MM.1S (cell line): ENCODE results near the gene MYOG.

ENCODE experiments used
- EZH2 ChIP-seq: fragments of 300-600 bp; sonication (generic); optimal IDR thresholded peaks from 2 replicates; pipeline ENCODE3; 2017; ENCODE audit warnings: low read depth, mild to moderate bottlenecking, antibody characterized with exemption, low read length, mixed read lengths
- TF ChIP-seq, protein P1 (sequence below): fragments of 300-600 bp; sonication (generic); IDR thresholded peaks from 2 replicates; pipeline ENCODE4 v1.5.1; 2016; ENCODE audit warnings: antibody characterized with exemption, low read length, mixed read lengths

DNA sequence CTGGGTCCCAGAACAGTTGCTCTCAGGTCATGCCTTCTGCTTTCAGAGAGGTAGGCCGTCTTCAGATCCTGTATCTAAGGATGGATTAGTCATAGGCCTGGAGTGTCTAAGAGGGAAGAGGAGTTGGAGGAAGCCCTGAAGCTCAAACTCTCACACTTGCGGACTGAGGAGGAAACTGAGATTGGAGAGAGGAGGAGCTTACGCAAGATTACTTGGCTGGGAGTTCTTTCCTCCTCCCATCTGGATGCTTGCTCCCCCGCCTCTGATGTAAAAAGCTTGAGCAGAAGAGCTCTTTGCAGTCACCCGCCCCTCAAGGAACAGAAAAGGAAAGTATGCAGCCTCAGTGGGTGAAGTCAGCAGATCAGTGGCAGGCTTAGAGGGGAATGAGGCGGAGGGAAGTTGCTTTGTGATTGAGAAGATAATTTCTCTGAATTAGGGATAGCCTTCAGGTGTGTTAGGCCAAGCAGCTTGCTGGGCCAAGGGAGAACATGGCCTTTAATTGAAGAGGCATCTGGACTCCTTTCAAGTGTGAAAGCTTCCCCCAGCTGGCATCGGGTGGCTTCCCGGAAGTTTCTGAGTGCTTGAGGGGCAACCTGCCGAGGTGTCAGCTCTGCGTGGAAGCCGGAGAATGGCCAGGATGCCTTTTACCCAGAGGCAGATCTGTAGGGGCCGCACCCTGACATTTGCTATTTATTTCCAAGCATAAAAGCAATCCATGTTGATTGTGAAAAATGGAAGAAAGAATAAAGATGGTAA is 48.3 kb upstream of the MYOG start:
- TF ChIP-seq, protein P1, sequence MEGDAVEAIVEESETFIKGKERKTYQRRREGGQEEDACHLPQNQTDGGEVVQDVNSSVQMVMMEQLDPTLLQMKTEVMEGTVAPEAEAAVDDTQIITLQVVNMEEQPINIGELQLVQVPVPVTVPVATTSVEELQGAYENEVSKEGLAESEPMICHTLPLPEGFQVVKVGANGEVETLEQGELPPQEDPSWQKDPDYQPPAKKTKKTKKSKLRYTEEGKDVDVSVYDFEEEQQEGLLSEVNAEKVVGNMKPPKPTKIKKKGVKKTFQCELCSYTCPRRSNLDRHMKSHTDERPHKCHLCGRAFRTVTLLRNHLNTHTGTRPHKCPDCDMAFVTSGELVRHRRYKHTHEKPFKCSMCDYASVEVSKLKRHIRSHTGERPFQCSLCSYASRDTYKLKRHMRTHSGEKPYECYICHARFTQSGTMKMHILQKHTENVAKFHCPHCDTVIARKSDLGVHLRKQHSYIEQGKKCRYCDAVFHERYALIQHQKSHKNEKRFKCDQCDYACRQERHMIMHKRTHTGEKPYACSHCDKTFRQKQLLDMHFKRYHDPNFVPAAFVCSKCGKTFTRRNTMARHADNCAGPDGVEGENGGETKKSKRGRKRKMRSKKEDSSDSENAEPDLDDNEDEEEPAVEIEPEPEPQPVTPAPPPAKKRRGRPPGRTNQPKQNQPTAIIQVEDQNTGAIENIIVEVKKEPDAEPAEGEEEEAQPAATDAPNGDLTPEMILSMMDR: no peak
- TF ChIP-seq EZH2: no peak
